Upper lobe of left lung (tissue), 4 donors: ENCODE data around the gene CNP.

Experiments used
- CTCF ChIP-seq, 6 experiments: fragments of 450-650 bp in 4 of 6; fragments of 200-600 bp in 2 of 6; sonication (generic) in 2 of 6; IDR thresholded peaks; one replicate each; pipeline ENCODE4 v1.5.1; 2016 to 2019; ENCODE audit warnings: antibody characterized with exemption in 6 of 6
- EP300 ChIP-seq, 4 donors: sonication (generic); formaldehyde crosslinking; IDR thresholded peaks; one replicate each; pipeline ENCODE4 v1.5.1; 2017; ENCODE audit warnings: antibody characterized with exemption in 4 of 4, control low read depth in 2 of 4
- POLR2A ChIP-seq, 4 donors: fragments of 450-650 bp; IDR thresholded peaks; one replicate each; pipeline ENCODE4 v1.5.1; 2016 to 2017; ENCODE audit warnings: antibody characterized with exemption in 4 of 4, mild to moderate bottlenecking in 2 of 4
- POLR2AphosphoS5 ChIP-seq, 2 donors: sonication (generic); formaldehyde crosslinking; IDR thresholded peaks; one replicate each; pipeline ENCODE4 v1.5.1; 2017; ENCODE audit warnings: antibody characterized with exemption in 2 of 2

DNA sequence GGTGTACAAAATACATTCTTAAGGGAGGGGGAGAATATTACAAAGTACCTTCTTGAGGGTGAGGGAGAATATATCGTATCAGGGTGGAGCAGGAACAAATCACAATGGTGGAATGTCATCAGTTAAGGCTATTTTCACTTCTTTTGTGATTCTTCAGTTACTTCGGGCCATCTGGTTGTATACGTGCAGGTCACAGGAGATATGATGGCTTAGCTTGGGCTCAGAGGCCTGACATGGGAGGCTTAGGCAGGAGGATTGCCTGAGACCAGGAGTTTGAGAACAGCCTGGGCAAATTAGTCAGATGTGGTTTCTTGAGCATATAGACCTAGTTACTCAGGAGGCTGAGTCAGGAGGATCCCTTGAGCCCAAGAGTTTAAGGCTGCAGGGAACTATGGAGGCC is 23.1 kb upstream of the CNP start:
- TF ChIP-seq CTCF (IDR thresholded peaks at IDR 0.05) (no peak), POLR2A (IDR thresholded peaks at IDR 0.05) (no peak), EP300 (IDR thresholded peaks at IDR 0.05) (no peak), POLR2AphosphoS5 (IDR thresholded peaks at IDR 0.05) (no peak)
